HG03108 (cell line): ENCODE measurements around the gene PML.
"Not testable (repeated sequence)": the region's sequence is repeated elsewhere in the genome, so short reads cannot be mapped to it uniquely, and the experiment has no call there.

Source experiments
- ATAC-seq: cut with Tn5 transposase; IDR thresholded peaks from one replicate; pipeline ENCODE4 v1.9.1; 2021; ENCODE audit warnings: moderate library complexity; ENCODE audit not compliant: unreplicated experiment

PML gene

DNA sequence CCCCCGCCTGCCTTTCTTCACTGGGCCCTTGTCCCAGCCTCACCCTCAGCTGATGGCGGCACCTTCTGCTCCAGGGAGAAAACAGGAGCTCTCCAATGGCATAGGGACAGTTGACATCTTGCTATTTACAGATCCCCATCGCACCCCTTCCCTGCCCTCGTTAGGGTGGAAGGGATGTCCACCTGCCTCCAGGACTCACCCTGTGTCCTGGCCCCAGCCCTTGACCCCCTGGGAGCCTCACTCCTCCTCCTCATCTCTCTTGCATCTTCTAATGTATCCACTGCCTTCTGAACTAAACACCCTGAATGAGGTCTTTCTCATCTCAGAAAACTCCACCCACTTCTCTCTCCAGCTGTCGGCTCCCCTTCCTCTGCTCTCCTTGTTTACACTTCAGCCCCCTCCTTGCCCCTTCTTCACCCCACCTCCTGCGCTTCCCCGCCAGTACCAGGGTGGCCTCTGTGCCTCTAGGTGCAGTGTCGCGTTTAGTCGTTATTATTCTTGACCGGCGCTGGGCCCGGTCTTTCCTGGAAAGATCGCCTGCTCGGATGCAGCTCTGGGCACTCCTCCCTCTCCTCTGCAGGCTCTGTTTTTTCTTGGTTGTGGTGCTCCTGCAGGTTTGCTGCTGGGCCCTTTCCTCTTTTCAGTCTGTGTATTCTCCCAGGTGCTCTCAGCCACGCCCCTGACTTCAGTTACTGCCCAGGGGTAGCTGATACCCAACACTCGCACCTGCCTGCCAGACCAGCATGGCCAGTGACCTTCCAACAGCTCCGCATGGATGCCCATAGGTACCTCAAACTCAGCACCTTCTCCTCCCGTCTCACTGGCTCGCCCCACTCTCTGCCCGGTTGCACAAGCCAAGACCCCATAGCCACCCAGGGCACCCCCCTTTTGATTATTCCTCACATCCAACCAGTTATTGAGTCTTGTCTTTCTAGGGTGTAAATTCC is 42.9 kb downstream of the PML start:
- ATAC-seq, result no peak

GRCh38 chr15:74038707-74039655 is 44.5 kb downstream of the PML start:
- ATAC-seq, result no peak

- ATAC-seq, result no peak
Observed at GRCh38 chr15:74039656-74040010, 45.1 kb downstream of the PML start.

DNA sequence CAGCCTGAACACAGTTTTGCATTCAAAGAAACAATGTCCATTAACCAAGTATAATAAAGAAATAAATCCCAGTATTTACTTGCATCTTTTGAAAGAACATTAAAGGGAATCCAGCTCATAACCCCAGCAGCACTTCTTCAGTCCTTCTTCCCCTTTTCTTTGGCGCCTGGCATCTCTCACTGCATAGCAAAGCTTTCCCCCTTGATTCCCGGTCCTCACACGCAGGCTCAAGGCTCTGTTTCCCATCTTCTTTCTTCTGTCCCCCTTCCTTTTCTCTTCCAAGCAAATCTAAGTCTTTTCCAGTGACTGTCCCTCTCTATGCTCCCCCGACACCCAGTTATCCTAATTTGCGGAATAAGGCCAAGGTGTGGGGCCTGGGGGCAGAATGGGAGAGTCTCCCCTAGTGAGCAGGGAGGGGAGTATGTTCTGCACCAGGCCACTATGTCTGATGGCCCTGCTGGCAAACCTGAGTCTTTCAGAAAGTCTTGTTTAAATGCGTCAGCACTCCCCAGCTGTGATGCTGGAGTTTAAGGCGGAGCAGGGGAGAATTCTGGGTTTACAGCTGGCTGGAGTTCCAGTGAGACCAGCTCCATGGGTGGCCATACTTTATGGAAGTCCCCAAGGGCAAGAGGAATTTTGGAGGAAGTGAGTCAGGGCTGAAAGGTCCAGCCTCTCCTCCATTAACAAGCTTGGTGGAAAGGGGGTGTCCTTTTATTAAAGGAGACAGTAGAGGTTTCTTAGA is 45.8 kb downstream of the PML start:
- no peak for ATAC-seq

- ATAC-seq, result no peak
Observed at GRCh38 chr15:74041311-74041756, 46.8 kb downstream of the PML start.

- no peak for ATAC-seq
Observed at GRCh38 chr15:74041777-74042435, 47.4 kb downstream of the PML start.

DNA sequence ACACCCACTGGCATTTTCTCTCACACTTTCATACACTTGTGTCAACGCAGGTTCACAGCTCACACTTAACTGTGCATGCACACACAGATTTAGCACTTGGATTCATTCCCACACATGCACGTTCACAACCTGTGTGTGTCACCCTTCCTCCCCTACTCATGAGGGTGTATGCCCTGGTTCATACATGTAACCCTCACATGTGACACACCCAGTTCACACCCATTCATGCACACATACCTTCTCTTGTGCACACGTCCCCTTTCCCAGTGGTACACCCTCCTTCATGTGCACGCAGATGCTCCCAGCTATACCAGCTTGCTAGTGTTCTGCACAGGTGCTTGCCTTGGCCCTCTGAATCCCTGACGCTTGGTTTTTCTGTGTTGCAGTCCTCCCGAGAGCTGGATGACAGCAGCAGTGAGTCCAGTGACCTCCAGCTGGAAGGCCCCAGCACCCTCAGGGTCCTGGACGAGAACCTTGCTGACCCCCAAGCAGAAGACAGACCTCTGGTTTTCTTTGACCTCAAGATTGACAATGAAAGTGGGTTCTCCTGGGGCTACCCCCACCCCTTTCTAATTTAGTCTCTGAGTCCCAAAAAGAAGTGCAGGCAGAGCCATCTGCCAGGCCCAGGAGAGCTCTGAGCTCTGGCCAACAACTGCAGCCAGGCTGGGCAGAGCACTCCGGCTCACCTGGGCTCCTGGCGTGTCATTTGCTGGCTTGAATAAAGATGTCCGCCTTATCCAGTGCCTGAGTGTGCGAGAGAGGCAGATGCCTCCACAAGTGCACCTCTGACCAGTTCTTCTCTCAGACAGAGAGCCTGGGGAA is 48.3 kb downstream of the PML start:
- ATAC-seq, result no peak

DNA sequence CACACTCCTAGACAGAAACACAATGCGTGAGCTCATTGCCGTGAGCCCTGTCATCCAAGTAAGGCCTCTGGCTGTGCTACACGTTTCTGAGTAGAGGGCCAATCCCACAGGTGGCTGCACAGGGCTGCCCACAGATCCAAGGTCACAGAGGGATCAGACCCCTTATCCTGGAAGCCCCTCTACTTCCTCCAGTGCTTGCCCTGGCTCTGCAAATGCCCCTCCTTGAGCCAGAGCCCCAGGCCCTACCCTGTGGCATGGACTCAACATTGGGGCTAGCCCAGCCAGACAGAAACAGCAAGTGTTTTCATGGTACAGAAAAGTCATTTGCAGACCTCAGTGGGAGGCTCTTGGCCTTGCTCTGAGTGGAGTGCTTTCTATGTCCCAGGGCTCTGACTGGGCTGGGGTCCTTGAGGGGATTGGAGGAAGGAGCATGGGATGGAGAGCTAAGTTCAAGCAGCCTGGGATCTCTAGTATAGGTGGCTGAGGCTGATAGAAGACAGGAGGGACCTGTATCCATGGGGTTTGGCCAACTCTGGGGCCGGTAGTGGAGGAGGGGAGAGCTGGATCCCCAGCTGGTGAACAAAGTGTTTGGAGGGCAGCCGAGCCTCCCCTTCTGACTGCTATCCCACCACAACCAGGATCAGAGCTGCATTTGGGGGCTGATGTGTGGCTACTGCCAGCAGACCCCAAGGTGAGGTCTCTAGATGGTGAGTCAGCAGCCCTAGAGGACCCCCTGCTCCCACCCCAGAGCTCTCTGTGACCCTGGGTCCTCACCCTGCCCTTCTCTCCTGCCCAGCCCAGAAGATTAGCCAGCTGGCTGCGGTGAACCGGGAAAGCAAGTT is 49.1 kb downstream of the PML start:
- no peak for ATAC-seq

GRCh38 chr15:74044267-74045110 is 50.0 kb downstream of the PML start:
- no peak for ATAC-seq

- no peak for ATAC-seq
Observed at GRCh38 chr15:74045184-74045583, 50.7 kb downstream of the PML start.

DNA sequence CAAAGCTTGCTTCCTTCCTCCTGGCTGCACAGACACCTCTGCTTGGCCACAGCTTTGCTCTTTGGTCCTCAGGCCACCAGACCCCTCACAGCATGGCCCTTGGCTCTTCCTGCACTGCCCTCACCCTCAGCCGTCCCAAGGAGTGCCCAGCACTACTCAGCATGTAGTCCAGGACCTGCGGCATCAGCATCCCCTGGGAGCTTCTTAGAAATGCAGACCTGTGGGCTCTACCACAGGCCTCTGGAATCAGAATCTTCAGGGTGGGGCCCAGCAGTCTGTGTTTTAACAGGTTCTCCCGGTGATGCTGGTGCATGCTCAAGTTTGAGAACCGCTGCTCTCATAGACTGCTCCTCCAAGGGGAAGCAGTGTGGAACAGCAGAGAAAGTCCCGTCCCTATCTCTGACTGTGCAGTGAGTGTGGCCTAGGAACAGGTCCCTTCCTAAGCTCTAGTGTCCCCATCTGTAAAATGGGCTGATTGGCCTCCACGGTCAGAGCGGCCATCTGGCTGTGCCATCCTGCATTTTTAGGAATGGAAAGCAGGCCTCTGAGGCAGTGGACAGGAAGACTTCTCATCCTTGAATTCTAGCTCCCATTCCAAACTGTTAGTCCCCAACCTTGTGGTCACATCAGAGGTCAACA is 51.2 kb downstream of the PML start:
- ATAC-seq, result no peak

GRCh38 chr15:74046275-74046674 is 51.8 kb downstream of the PML start:
- ATAC-seq, result no peak

- ATAC-seq, result no peak
Observed at GRCh38 chr15:74050127-74050526, 55.6 kb downstream of the PML start.

- ATAC-seq, result no peak
Observed at GRCh38 chr15:74050556-74051234, 56.2 kb downstream of the PML start.

- ATAC-seq, result not testable (repeated sequence)
Observed at GRCh38 chr15:74052271-74053260, 58.0 kb downstream of the PML start.

- ATAC-seq, result no peak
Observed at GRCh38 chr15:74053517-74053916, 59.0 kb downstream of the PML start.
